GM12873 (cell line): ENCODE data around the gene ZFR.

Source experiments
- TF ChIP-seq, protein P1 (sequence below): IDR thresholded peaks from 2 replicates; pipeline ENCODE4 v1.5.1; 2012; ENCODE audit warnings: low read depth, mild to moderate bottlenecking, moderate library complexity, low read length, control low read depth; ENCODE audit not compliant: insufficient read depth; ENCODE audit errors: missing control alignments

Gene ZFR

GRCh38 chr5:32436553-32437242 lies 7.8 kb downstream of the ZFR start:
- TF ChIP-seq, protein P1, sequence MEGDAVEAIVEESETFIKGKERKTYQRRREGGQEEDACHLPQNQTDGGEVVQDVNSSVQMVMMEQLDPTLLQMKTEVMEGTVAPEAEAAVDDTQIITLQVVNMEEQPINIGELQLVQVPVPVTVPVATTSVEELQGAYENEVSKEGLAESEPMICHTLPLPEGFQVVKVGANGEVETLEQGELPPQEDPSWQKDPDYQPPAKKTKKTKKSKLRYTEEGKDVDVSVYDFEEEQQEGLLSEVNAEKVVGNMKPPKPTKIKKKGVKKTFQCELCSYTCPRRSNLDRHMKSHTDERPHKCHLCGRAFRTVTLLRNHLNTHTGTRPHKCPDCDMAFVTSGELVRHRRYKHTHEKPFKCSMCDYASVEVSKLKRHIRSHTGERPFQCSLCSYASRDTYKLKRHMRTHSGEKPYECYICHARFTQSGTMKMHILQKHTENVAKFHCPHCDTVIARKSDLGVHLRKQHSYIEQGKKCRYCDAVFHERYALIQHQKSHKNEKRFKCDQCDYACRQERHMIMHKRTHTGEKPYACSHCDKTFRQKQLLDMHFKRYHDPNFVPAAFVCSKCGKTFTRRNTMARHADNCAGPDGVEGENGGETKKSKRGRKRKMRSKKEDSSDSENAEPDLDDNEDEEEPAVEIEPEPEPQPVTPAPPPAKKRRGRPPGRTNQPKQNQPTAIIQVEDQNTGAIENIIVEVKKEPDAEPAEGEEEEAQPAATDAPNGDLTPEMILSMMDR: no peak

DNA sequence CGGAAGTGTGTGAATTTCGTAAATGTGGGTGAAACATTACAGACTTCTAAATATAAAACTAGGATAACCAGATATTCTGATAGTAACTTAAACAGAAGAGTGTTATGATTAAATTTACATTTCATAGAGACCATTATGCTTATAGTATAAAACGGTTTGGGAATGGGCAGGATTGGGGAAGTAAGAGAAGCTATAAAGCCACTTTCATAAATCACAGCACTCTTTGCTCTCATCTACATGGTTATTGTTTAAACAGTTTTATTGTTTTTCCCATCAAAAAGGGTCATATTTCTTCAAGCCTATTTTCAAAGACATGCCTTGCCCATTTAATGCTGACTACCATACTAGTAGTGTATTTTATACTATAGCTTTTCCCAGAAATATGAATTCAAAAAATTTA lies 9.2 kb downstream of the ZFR start:
- TF ChIP-seq, protein P1: no peak

GRCh38 chr5:32434221-32434620 lies 10.3 kb downstream of the ZFR start:
- TF ChIP-seq, protein P1: no peak

DNA sequence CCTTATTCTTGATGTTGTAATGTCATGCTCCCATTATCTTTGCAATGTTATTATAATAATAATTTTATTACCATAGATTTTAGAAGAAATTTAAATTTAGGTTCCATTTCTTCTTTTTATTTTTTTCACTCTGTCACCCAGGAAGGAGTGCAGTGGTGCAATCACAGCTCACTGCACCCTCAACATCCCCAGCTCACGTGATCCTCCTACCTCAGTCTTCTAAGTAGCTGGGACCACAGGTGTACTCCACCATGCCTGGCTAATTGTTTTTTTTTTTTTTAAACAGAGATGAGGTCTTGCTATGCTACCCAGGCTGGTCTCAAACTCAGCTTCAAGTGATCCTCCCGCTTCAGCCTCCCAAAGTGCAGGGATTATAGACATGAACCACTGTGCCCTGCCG lies 11.9 kb downstream of the ZFR start:
- TF ChIP-seq, protein P1: no peak

DNA sequence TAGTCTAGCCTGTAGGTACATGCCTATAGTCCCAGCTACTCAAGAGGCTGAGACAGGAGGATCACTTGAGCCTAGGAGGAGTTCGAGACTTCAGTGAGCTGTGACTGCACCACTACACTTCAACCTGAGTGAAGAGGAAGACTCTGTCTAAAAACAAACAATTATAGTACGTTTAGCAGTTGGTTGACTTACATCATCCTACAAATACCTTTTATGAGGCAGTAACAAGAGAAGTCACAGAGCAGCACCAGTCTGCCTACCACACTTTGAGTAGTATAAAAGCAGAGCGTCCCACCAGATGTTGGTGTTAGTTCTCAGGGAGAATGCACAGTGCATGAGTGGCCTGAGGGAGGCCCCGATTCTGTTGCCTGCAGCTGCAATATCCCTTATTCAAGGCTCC lies 16.1 kb downstream of the ZFR start:
- TF ChIP-seq, protein P1: no peak

DNA sequence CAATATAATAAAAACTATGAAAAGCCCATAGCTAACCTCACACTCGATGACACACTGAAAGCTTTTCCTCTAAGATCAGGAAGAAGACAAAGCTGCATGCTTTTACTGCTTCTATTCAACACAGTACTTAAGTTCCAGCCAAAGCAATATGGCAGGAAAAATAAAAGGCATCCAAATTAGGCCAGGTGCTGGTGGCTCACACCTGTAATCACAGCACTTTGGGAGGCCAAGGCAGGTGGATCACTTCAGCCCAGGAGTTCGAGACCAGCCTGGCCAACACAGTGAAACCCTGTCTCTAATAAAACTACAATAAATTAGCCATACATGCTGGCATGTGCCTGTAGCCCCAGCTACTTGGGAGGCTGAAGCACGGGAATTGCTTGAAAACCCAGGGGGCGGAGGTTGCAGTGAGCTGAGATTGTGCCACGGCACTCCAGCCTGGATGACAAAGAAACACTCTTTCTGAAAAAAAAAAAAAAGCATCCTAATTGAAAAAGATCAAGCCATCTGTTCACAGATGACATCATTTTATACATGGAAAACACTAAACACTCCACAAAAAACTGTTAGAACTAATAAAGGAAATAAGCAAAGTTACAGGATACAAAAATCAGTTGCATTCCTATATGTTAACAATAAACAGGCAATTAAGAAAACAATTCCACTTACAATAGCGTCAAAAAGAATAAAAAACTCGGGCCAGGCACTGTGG lies 17.9 kb downstream of the ZFR start:
- TF ChIP-seq, protein P1: no peak

- TF ChIP-seq, protein P1: no peak
Measured at GRCh38 chr5:32422697-32423096, 21.8 kb downstream of the ZFR start.
